Measurements from ENCODE around the gene FNBP1L.

FNBP1L gene

GRCh38 chr1:93446837-93447451 is 974 bp upstream of the FNBP1L start:
- Histone ChIP-seq H2BK12ac (ENCODE audit: low read length in 2 of 2) (no peak overlapping the region), H3K23ac (ENCODE audit: low read length in 2 of 2) (no peak overlapping the region), H4K8ac (ENCODE audit: low read length) (peak overlapping the region; percentile 41), H4K91ac (ENCODE audit: low read length) (no peak overlapping the region), H3K4me2 (ENCODE audit: low read length, poor library complexity, severe bottlenecking) (no peak overlapping the region), H2BK15ac (ENCODE audit: low read depth, poor library complexity, severe bottlenecking) (no peak overlapping the region), H3K27me3 (ENCODE audit: control insufficient read depth in 1 of 2, insufficient read depth in 1 of 2, low read length in 2 of 2) (no peaks in the 10 kb centered on the region), H3K4ac (ENCODE audit: low read depth in 1 of 2, low read length in 2 of 2) (no peak overlapping the region), H2AK5ac (ENCODE audit: low read length, severe bottlenecking) (no peak overlapping the region), H3K18ac (ENCODE audit: low read depth in 1 of 2, low read length in 2 of 2) (no peak overlapping the region), H3K79me1 (replicated peaks; ENCODE audit: low read length, poor library complexity, severe bottlenecking) (no peaks in the 10 kb centered on the region), H3K9ac (ENCODE audit: low read length) (no peak overlapping the region), H2BK120ac (ENCODE audit: low read depth, low read length) (no peak overlapping the region), H3K14ac (ENCODE audit: low read length in 2 of 2) (no peak overlapping the region), H2BK5ac (ENCODE audit: low read depth, low read length, poor library complexity, severe bottlenecking) (no peak overlapping the region), H2AFZ (ENCODE audit: low read depth, low read length) (no peak overlapping the region), H3K4me1 (ENCODE audit: control insufficient read depth, insufficient read depth, low read depth, low read length) (peaks cover 2% of the 10 kb centered on the region), H3K4me3 (ENCODE audit: insufficient read depth in 1 of 2, low read depth in 1 of 2, low read length in 2 of 2) (peak overlapping the region in 1 of 2 experiments; percentile 89), H3K36me3 (ENCODE audit: control insufficient read depth in 1 of 2, insufficient read depth in 2 of 2, low read depth in 1 of 2, low read length in 2 of 2) (peaks cover 0 to 2% of the 10 kb centered on the region in 2 experiments), H3K9me3 (ENCODE audit: control insufficient read depth, low read length) (no peaks in the 10 kb centered on the region), H3K27ac (ENCODE audit: low read length, poor library complexity, severe bottlenecking) (no peak overlapping the region)
- WGBS = 89% methylated on average over 12 of the region's 16 CpGs
- DNase-seq = no peak

GRCh38 chr1:93448292-93448982 is 519 bp downstream of the FNBP1L start:
- WGBS = under 1% methylated on average over 42 of the region's 77 CpGs
- Histone ChIP-seq H3K27me3 (ENCODE audit: control insufficient read depth in 1 of 2, insufficient read depth in 1 of 2, low read length in 2 of 2) (no peaks in the 10 kb centered on the region), H2BK12ac (ENCODE audit: low read length in 2 of 2) (peak overlapping the region in 1 of 2 experiments; percentile 29), H3K36me3 (ENCODE audit: control insufficient read depth in 1 of 2, insufficient read depth in 2 of 2, low read depth in 1 of 2, low read length in 2 of 2) (peaks cover 0 to 2% of the 10 kb centered on the region in 2 experiments), H2BK5ac (ENCODE audit: low read depth, low read length, poor library complexity, severe bottlenecking) (peak overlapping the region; percentile 46), H3K9ac (ENCODE audit: low read length) (peak overlapping the region; percentile 82), H3K79me1 (replicated peaks; ENCODE audit: low read length, poor library complexity, severe bottlenecking) (no peaks in the 10 kb centered on the region), H3K18ac (ENCODE audit: low read depth in 1 of 2, low read length in 2 of 2) (peak overlapping the region; percentile 86 to 94), H3K4ac (ENCODE audit: low read depth in 1 of 2, low read length in 2 of 2) (peak overlapping the region; percentile 83 to 94), H3K4me2 (ENCODE audit: low read length, poor library complexity, severe bottlenecking) (peak overlapping the region; percentile 81), H2AK5ac (ENCODE audit: low read length, severe bottlenecking) (no peak overlapping the region), H4K8ac (ENCODE audit: low read length) (peak overlapping the region; percentile 82), H3K14ac (ENCODE audit: low read length in 2 of 2) (peak overlapping the region in 1 of 2 experiments; percentile 99), H2BK15ac (ENCODE audit: low read depth, poor library complexity, severe bottlenecking) (peak overlapping the region; percentile 94), H2BK120ac (ENCODE audit: low read depth, low read length) (peak overlapping the region; percentile 79), H3K4me1 (ENCODE audit: control insufficient read depth, insufficient read depth, low read depth, low read length) (peaks cover 2% of the 10 kb centered on the region), H3K27ac (ENCODE audit: low read length, poor library complexity, severe bottlenecking) (peak overlapping the region; percentile 70), H3K4me3 (ENCODE audit: insufficient read depth in 1 of 2, low read depth in 1 of 2, low read length in 2 of 2) (peak overlapping the region; percentile 89 to 99), H3K9me3 (ENCODE audit: control insufficient read depth, low read length) (no peaks in the 10 kb centered on the region), H4K91ac (ENCODE audit: low read length) (peak overlapping the region; percentile 68), H3K23ac (ENCODE audit: low read length in 2 of 2) (peak overlapping the region in 1 of 2 experiments; percentile 90), H2AFZ (ENCODE audit: low read depth, low read length) (peak overlapping the region; percentile 92)
- DNase-seq = peak; percentile 49

GRCh38 chr1:93448983-93449804 is 1.3 kb downstream of the FNBP1L start:
- H3K36me3 ChIP-seq (ENCODE audit: control insufficient read depth in 1 of 2, insufficient read depth in 2 of 2, low read depth in 1 of 2, low read length in 2 of 2) = peaks cover 0 to 2% of the 10 kb centered on the region in 2 experiments
- peak overlapping the region; percentile 82 for H3K9ac ChIP-seq (ENCODE audit: low read length)
- 0% methylated on average over 10 of the region's 27 CpGs for WGBS
- H3K18ac ChIP-seq (ENCODE audit: low read depth in 1 of 2, low read length in 2 of 2) = peak overlapping the region; percentile 75 to 94
- no peaks in the 10 kb centered on the region for H3K27me3 ChIP-seq (ENCODE audit: control insufficient read depth in 1 of 2, insufficient read depth in 1 of 2, low read length in 2 of 2)
- H2AFZ ChIP-seq (ENCODE audit: low read depth, low read length) = peak overlapping the region; percentile 29
- peak overlapping the region in 1 of 2 experiments; percentile 2 for H3K23ac ChIP-seq (ENCODE audit: low read length in 2 of 2)
- H3K14ac ChIP-seq (ENCODE audit: low read length in 2 of 2) = peak overlapping the region in 1 of 2 experiments; percentile 23
- H3K4me2 ChIP-seq (ENCODE audit: low read length, poor library complexity, severe bottlenecking) = peak overlapping the region; percentile 81
- no peak overlapping the region for H2AK5ac ChIP-seq (ENCODE audit: low read length, severe bottlenecking)
- H3K9me3 ChIP-seq (ENCODE audit: control insufficient read depth, low read length) = no peaks in the 10 kb centered on the region
- H4K8ac ChIP-seq (ENCODE audit: low read length) = peak overlapping the region; percentile 60
- H3K79me1 ChIP-seq (replicated peaks; ENCODE audit: low read length, poor library complexity, severe bottlenecking) = no peaks in the 10 kb centered on the region
- H2BK15ac ChIP-seq (ENCODE audit: low read depth, poor library complexity, severe bottlenecking) = peak overlapping the region; percentile 94
- H2BK5ac ChIP-seq (ENCODE audit: low read depth, low read length, poor library complexity, severe bottlenecking) = no peak overlapping the region
- H3K4me3 ChIP-seq (ENCODE audit: insufficient read depth in 1 of 2, low read depth in 1 of 2, low read length in 2 of 2) = peak overlapping the region; percentile 89 to 99
- H3K27ac ChIP-seq (ENCODE audit: low read length, poor library complexity, severe bottlenecking) = peak overlapping the region; percentile 1
- H2BK12ac ChIP-seq (ENCODE audit: low read length in 2 of 2) = peak overlapping the region in 1 of 2 experiments; percentile 49
- H2BK120ac ChIP-seq (ENCODE audit: low read depth, low read length) = peak overlapping the region; percentile 79
- H4K91ac ChIP-seq (ENCODE audit: low read length) = no peak overlapping the region
- H3K4ac ChIP-seq (ENCODE audit: low read depth in 1 of 2, low read length in 2 of 2) = peak overlapping the region; percentile 0 to 75
- peaks cover 2% of the 10 kb centered on the region for H3K4me1 ChIP-seq (ENCODE audit: control insufficient read depth, insufficient read depth, low read depth, low read length)
- peak; percentile 55 for DNase-seq
